Body of pancreas (tissue), 4 donors: Measurements from ENCODE around the gene CLDN22.

Experiments used
- CTCF ChIP-seq, 7 experiments: fragments of 450-650 bp in 4 of 7; fragments of 200-600 bp in 3 of 7; sonication (generic) in 3 of 7; IDR thresholded peaks; one replicate each; pipeline ENCODE4 v1.5.1; 2016 to 2019; ENCODE audit warnings: antibody characterized with exemption in 7 of 7
- POLR2A ChIP-seq, 3 donors: fragments of 450-650 bp; IDR thresholded peaks; one replicate each; pipeline ENCODE4 v1.6.1; 2016; ENCODE audit warnings: antibody characterized with exemption in 3 of 3, mild to moderate bottlenecking in 2 of 3

GRCh38 chr4:183324619-183325018, 4.5 kb upstream of the CLDN22 start:
- no peak for TF ChIP-seq POLR2A (IDR thresholded peaks at IDR 0.05)
- TF ChIP-seq CTCF (IDR thresholded peaks at IDR 0.05) = no peak
